Endometrial microvascular endothelial cells (primary cell): ENCODE results near the gene TXNDC2. TPM values are rescaled to one million over a fixed set of nuclear protein-coding genes. Genes with fewer than 3 reads are reported as not detected.
"Not testable (repeated sequence)": the region's sequence is repeated elsewhere in the genome, so short reads cannot be mapped to it uniquely, and the experiment has no call there.

Experiments
- in situ Hi-C: cut with HindIII; loops from 2 replicates; pipeline ENCODE4 v1.10.0; 2017; ENCODE audit warnings: low sequenced_read_pairs, low pct_unique_long_range_greater_than_20kb; ENCODE audit errors: inconsistent ontology term
- total RNA-seq: library from RNA; depleted of rRNA; stranded (reverse); fragments of >200 nt; gene quantifications from one replicate; pipeline ENCODE4 v1.2.3, GENCODE V29; 2015; ENCODE audit errors: inconsistent ontology term

Gene TXNDC2
- total RNA-seq, 1 donor from 2014 or later: not detected

- in situ Hi-C loops: not testable (repeated sequence)
Measured at GRCh38 chr18:9857479-9857998, 28.2 kb upstream of the TXNDC2 start.

GRCh38 chr18:9858642-9859041 is 27.1 kb upstream of the TXNDC2 start:
- in situ Hi-C loops: no loop called here

GRCh38 chr18:9859232-9859631 is 26.5 kb upstream of the TXNDC2 start:
- in situ Hi-C loops: no loop called here

GRCh38 chr18:9860682-9861081 is 25.1 kb upstream of the TXNDC2 start:
- in situ Hi-C loops: no loop called here

- in situ Hi-C loops: no loop called here
Measured at GRCh38 chr18:9861157-9861556, 24.6 kb upstream of the TXNDC2 start.

GRCh38 chr18:9861933-9862332 is 23.8 kb upstream of the TXNDC2 start:
- in situ Hi-C loops: no loop called here

GRCh38 chr18:9862686-9863085 is 23.1 kb upstream of the TXNDC2 start:
- in situ Hi-C loops: no loop called here

GRCh38 chr18:9863282-9863681 is 22.5 kb upstream of the TXNDC2 start:
- in situ Hi-C loops: no loop called here

- in situ Hi-C loops: no loop called here
Measured at GRCh38 chr18:9865764-9866490, 19.8 kb upstream of the TXNDC2 start.

GRCh38 chr18:9866627-9867026 is 19.1 kb upstream of the TXNDC2 start:
- in situ Hi-C loops: no loop called here

- in situ Hi-C loops: no loop called here
Measured at GRCh38 chr18:9867071-9867594, 18.6 kb upstream of the TXNDC2 start.

- in situ Hi-C loops: no loop called here
Measured at GRCh38 chr18:9868857-9869714, 16.7 kb upstream of the TXNDC2 start.

GRCh38 chr18:9869715-9870430 is 15.9 kb upstream of the TXNDC2 start:
- in situ Hi-C loops: no loop called here

- in situ Hi-C loops: no loop called here
Measured at GRCh38 chr18:9870431-9871008, 15.3 kb upstream of the TXNDC2 start.

- in situ Hi-C loops: no loop called here
Measured at GRCh38 chr18:9871244-9871746, 14.5 kb upstream of the TXNDC2 start.

GRCh38 chr18:9872823-9873222 is 12.9 kb upstream of the TXNDC2 start:
- in situ Hi-C loops: no loop called here

GRCh38 chr18:9874728-9875127 is 11.0 kb upstream of the TXNDC2 start:
- in situ Hi-C loops: no loop called here

GRCh38 chr18:9876212-9876866 is 9.4 kb upstream of the TXNDC2 start:
- in situ Hi-C loops: no loop called here
